ENCODE data around the gene MPST.

GRCh38 chr22:37067428-37067827 lies 47.9 kb downstream of the MPST start:
- no peak for TF ChIP-seq CTCF (conservative IDR thresholded peaks at IDR 0.05; ENCODE audit: low read depth, low read length)
- no peak for TF ChIP-seq EZH2 (IDR thresholded peaks at IDR 0.05; ENCODE audit: borderline replicate concordance, low read depth, low read length, poor library complexity, severe bottlenecking)

All from A673 (cell line).